ENCODE data around the gene MAP3K13. TPM values are rescaled to one million over a fixed set of nuclear protein-coding genes. Genes with fewer than 3 reads are reported as not detected.
"Not testable (repeated sequence)": the region's sequence is repeated elsewhere in the genome, so short reads cannot be mapped to it uniquely, and the experiment has no call there.

MAP3K13 gene
- total RNA-seq, 8 experiments from 2014 or later: 8.5 to 41.1 (median 14.4) TPM

DNA sequence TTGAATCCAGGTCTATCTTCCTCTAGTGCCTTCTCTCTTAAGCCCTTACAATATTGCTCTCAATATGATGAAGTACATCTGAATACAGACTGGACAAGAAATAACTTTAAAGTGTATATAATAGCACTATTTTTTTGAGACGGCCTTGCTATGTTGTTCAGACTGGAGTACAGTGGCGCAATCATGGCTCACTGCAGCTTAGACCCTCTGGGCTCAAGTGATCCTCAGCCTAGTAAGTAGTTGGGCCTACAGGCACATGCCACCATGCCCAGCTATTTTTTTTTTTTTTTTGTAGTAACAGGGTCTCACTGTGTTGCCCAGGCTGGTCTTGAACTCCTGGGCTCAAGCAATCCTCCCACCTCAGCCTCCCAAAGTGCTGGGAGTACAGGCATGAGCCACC, 53.6 kb downstream of the MAP3K13 start:
- Histone ChIP-seq H3K4me3 (no peak overlapping the region), H3K4me1 (replicated peaks in 1 of 2) (no peaks in the 10 kb centered on the region), H3K27ac (no peak overlapping the region)
- in situ Hi-C loops (cut with MboI; ENCODE audit: low pct_unique_long_range_greater_than_20kb in 2 of 9, low sequenced_read_pairs in 9 of 9, unreplicated experiment in 9 of 9): no loop called here
- no peak for ATAC-seq (replicated peaks in 6 of 8)
- 83 to 100% (median 94%) methylated on average over 1 to 2 of the region's 2 CpGs; no CpG with 5 or more reads in 4 of the 10 experiments for WGBS, 10 experiments

DNA sequence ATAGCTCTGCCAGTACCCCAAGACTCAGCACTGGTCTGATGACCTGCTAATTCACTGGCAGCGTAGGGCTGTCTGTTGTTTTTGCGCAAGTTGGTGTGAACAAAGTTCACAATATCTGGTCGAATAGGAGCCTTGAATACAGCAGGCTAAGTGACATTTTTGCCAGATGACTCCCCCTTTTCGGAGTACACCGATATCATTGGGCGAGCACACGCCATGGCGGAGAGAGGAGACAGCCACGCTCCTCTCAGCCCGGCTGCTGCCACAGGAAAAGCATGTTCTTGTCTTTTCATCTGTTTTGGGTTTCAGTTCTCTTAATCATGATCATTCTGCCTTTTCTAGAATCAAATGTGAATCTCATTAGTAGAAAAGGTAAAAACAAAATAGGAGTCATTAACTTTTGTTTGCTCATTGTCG, 55.6 kb downstream of the MAP3K13 start:
- H3K4me1 ChIP-seq (replicated peaks in 1 of 2); H3K4me3 ChIP-seq; in situ Hi-C loops (cut with MboI; ENCODE audit: low pct_unique_long_range_greater_than_20kb in 2 of 9, low sequenced_read_pairs in 9 of 9, unreplicated experiment in 9 of 9); H3K27ac ChIP-seq; ATAC-seq (replicated peaks in 6 of 8): not testable (repeated sequence)
- 81 to 95% (median 91%) methylated on average over 1 to 10 of the region's 11 CpGs for WGBS, 10 experiments

GRCh38 chr3:185420762-185421161, 57.8 kb downstream of the MAP3K13 start:
- in situ Hi-C loops (cut with MboI; ENCODE audit: low pct_unique_long_range_greater_than_20kb in 2 of 9, low sequenced_read_pairs in 9 of 9, unreplicated experiment in 9 of 9): no loop called here
- Histone ChIP-seq H3K4me3 (no peak overlapping the region), H3K27ac (no peak overlapping the region), H3K4me1 (replicated peaks in 1 of 2) (peaks cover 0 to 3% of the 10 kb centered on the region in 2 donors)
- no peak for ATAC-seq (replicated peaks in 6 of 8)
- 80 to 100% (median 96%) methylated on average over 1 to 5 of the region's 5 CpGs; no CpG with 5 or more reads in 1 of the 10 experiments for WGBS, 10 experiments

GRCh38 chr3:185421577-185422232, 58.8 kb downstream of the MAP3K13 start:
- Histone ChIP-seq H3K27ac (no peak overlapping the region), H3K4me1 (replicated peaks in 1 of 2) (peaks cover 0 to 3% of the 10 kb centered on the region in 2 donors), H3K4me3 (no peak overlapping the region)
- ATAC-seq (replicated peaks in 6 of 8): no peak
- 75 to 100% (median 83%) methylated on average over 1 to 5 of the region's 6 CpGs; no CpG with 5 or more reads in 3 of the 10 experiments for WGBS, 10 experiments
- in situ Hi-C loops (cut with MboI; ENCODE audit: low pct_unique_long_range_greater_than_20kb in 2 of 9, low sequenced_read_pairs in 9 of 9, unreplicated experiment in 9 of 9): no loop called here

DNA sequence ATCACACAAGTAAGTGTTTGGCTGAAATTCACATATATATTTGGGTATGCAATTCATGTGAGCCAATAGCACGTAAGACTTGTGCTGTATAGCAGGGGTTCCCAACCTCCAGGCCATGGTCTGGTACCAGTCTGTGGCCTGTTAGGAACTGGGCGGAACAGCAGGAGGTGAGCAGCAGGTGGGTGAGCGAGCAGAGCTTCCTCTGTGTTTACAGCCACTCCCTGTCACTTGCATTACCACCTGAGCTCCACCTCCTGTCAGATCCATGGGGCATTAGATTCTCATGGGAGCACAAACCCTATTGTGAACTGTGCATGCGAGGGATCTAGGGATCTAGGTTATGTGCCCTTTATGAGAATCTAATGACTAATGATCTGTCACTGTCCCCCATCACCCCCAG, 59.7 kb downstream of the MAP3K13 start:
- ATAC-seq (replicated peaks in 6 of 8): no peak
- H3K4me3 ChIP-seq: no peak overlapping the region
- in situ Hi-C loops (cut with MboI; ENCODE audit: low pct_unique_long_range_greater_than_20kb in 2 of 9, low sequenced_read_pairs in 9 of 9, unreplicated experiment in 9 of 9): no loop called here
- H3K4me1 ChIP-seq (replicated peaks in 1 of 2): peaks cover 0 to 3% of the 10 kb centered on the region in 2 donors
- WGBS, 10 experiments: 40 to 100% (median 80%) methylated on average over 1 to 3 of the region's 4 CpGs; no CpG with 5 or more reads in 3 of the 10 experiments
- peak overlapping the region in 1 of 2 donors; percentile 4 for H3K27ac ChIP-seq

- 29 to 100% (median 73%) methylated on average over 1 to 2 of the region's 3 CpGs; no CpG with 5 or more reads in 2 of the 10 experiments for WGBS, 10 experiments
- in situ Hi-C loops (cut with MboI; ENCODE audit: low pct_unique_long_range_greater_than_20kb in 2 of 9, low sequenced_read_pairs in 9 of 9, unreplicated experiment in 9 of 9): no loop called here
- Histone ChIP-seq H3K4me3 (no peak overlapping the region), H3K27ac (peak overlapping the region in 1 of 2 donors; percentile 4), H3K4me1 (replicated peaks in 1 of 2) (peaks cover 0 to 3% of the 10 kb centered on the region in 2 donors)
- ATAC-seq (replicated peaks in 6 of 8): peak in 5 of 8 experiments; percentile 29 to 57 (median 47)
Observed at GRCh38 chr3:185423178-185423577, 60.2 kb downstream of the MAP3K13 start.

GRCh38 chr3:185424435-185424834, 61.5 kb downstream of the MAP3K13 start:
- peaks cover 0 to 3% of the 10 kb centered on the region in 2 donors for H3K4me1 ChIP-seq (replicated peaks in 1 of 2)
- WGBS, 10 experiments: 17 to 100% (median 61%) methylated on average over 1 of the region's 1 CpG; no CpG with 5 or more reads in 4 of the 10 experiments
- ATAC-seq (replicated peaks in 6 of 8): no peak

GRCh38 chr3:185430375-185430774, 67.4 kb downstream of the MAP3K13 start:
- H3K4me3 ChIP-seq: no peak overlapping the region
- ATAC-seq (replicated peaks in 6 of 8): no peak
- no peaks in the 10 kb centered on the region for H3K4me1 ChIP-seq (replicated peaks in 1 of 2)
- H3K27ac ChIP-seq: no peak overlapping the region
- in situ Hi-C loops (cut with MboI; ENCODE audit: low pct_unique_long_range_greater_than_20kb in 2 of 9, low sequenced_read_pairs in 9 of 9, unreplicated experiment in 9 of 9): no loop called here
- WGBS, 10 experiments: 62 to 92% (median 87%) methylated on average over 1 to 4 of the region's 4 CpGs

More at GRCh38 chr3:185424435-185424834, 61.5 kb downstream of the MAP3K13 start:
- Histone ChIP-seq H3K4me3 (no peak overlapping the region), H3K27ac (no peak overlapping the region)
- in situ Hi-C loops (cut with MboI; ENCODE audit: low pct_unique_long_range_greater_than_20kb in 2 of 9, low sequenced_read_pairs in 9 of 9, unreplicated experiment in 9 of 9): no loop called here

DNA sequence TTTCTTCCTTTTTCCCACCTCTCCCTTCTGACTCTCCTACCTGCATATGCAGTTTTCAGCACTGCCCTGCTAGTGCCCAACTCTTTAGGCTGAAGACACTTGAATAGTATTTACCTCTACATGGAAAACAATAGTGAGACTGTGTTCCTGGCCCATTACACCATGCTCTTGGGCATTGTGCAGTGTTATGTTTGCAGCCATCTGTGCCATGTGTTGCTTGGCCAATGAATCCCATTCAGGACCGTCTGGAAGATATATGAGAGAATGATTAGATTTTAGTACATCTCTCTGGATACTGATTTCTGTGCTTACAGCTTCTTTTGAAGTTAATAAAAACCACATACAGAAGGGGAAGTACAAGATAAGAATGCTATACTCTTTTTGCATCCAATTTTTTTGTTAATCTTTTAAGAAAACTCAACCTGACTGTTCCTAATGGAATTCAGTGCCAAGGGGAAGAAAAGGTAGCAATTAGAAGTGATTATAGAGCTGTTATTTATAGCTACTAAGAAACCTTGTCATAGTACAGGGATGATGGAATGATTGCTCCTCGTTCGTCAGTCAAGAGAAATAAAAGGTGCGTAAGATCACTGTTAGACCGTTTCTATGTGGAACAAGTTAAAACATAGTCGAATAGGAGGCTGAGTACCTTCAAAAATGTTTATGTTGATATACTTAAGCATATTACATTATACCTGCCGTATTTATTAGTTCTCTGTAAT, 77.0 kb downstream of the MAP3K13 start:
- WGBS, 10 experiments: 23 to 95% (median 77%) methylated on average over 4 to 7 of the region's 7 CpGs
- in situ Hi-C loops (cut with MboI; ENCODE audit: low pct_unique_long_range_greater_than_20kb in 2 of 9, low sequenced_read_pairs in 9 of 9, unreplicated experiment in 9 of 9): no loop called here
- peak in 3 of 8 experiments; percentile 43 to 99 (median 53) for ATAC-seq (replicated peaks in 6 of 8)
- Histone ChIP-seq H3K4me1 (replicated peaks in 1 of 2) (no peaks in the 10 kb centered on the region), H3K4me3 (no peak overlapping the region), H3K27ac (no peak overlapping the region)

GRCh38 chr3:185442031-185442430, 79.1 kb downstream of the MAP3K13 start:
- in situ Hi-C loops (cut with MboI; ENCODE audit: low pct_unique_long_range_greater_than_20kb in 2 of 9, low sequenced_read_pairs in 9 of 9, unreplicated experiment in 9 of 9): no loop called here
- Histone ChIP-seq H3K4me3 (no peak overlapping the region), H3K4me1 (replicated peaks in 1 of 2) (no peaks in the 10 kb centered on the region), H3K27ac (no peak overlapping the region)
- WGBS, 10 experiments: 83 to 100% (median 92%) methylated on average over 2 to 6 of the region's 6 CpGs
- no peak for ATAC-seq (replicated peaks in 6 of 8)

GRCh38 chr3:185444329-185444728, 81.4 kb downstream of the MAP3K13 start:
- H3K4me1 ChIP-seq (replicated peaks in 1 of 2): no peaks in the 10 kb centered on the region
- WGBS, 10 experiments: 94 to 100% (median 100%) methylated on average over 1 to 2 of the region's 2 CpGs; no CpG with 5 or more reads in 3 of the 10 experiments
- no peak overlapping the region for H3K27ac ChIP-seq
- in situ Hi-C loops (cut with MboI; ENCODE audit: low pct_unique_long_range_greater_than_20kb in 2 of 9, low sequenced_read_pairs in 9 of 9, unreplicated experiment in 9 of 9): no loop called here
- no peak for ATAC-seq (replicated peaks in 6 of 8)
- no peak overlapping the region for H3K4me3 ChIP-seq

DNA sequence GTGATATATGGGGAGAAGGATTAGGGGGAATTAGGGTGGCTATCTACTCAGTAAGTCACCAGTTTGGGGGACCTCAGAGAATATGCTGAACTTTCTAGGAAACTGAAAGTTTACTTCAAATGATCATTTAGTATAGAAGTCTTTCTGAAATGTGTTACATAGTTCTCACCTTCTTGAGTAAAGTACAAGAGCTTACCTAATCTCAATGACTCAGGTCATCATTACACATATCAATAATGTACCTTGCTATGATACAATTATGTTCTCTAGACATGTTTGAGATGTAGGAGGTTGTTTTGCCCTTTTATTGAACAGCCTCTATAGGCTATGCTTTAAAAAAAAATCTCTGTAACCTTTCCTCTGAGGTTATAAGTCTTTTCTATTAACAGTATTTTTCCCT, 85.2 kb downstream of the MAP3K13 start:
- H3K4me1 ChIP-seq (replicated peaks in 1 of 2): no peaks in the 10 kb centered on the region
- in situ Hi-C loops (cut with MboI; ENCODE audit: low pct_unique_long_range_greater_than_20kb in 2 of 9, low sequenced_read_pairs in 9 of 9, unreplicated experiment in 9 of 9): no loop called here
- no peak overlapping the region for H3K4me3 ChIP-seq
- ATAC-seq (replicated peaks in 6 of 8): no peak
- H3K27ac ChIP-seq: no peak overlapping the region

GRCh38 chr3:185451432-185451831, 88.5 kb downstream of the MAP3K13 start:
- WGBS, 10 experiments: 82 to 100% (median 91%) methylated on average over 2 to 8 of the region's 8 CpGs
- H3K4me3 ChIP-seq; ATAC-seq (replicated peaks in 6 of 8); H3K4me1 ChIP-seq (replicated peaks in 1 of 2); in situ Hi-C loops (cut with MboI; ENCODE audit: low pct_unique_long_range_greater_than_20kb in 2 of 9, low sequenced_read_pairs in 9 of 9, unreplicated experiment in 9 of 9); H3K27ac ChIP-seq: not testable (repeated sequence)
